KMS-11 (cell line): ENCODE measurements around the gene CRELD2.

Source experiments
- H2AFZ ChIP-seq: fragments of 200-600 bp; sonication (generic); 2 replicates; pipeline ENCODE4 v1.6.1; 2016; ENCODE audit warnings: antibody characterized with exemption, mixed run types, low read depth
- H3K27ac ChIP-seq: fragments of 200-600 bp; sonication (generic); 2 replicates; pipeline ENCODE4 v1.6.1; 2016; ENCODE audit warnings: mild to moderate bottlenecking, mixed run types
- H3K27me3 ChIP-seq: fragments of 200-600 bp; sonication (generic); 2 replicates; pipeline ENCODE4 v1.6.1; 2017; ENCODE audit warnings: mild to moderate bottlenecking, low read depth, mixed run types, moderate library complexity; ENCODE audit not compliant: insufficient read depth
- H3K36me3 ChIP-seq: fragments of 200-600 bp; sonication (generic); 2 replicates; pipeline ENCODE4 v1.6.1; 2017; ENCODE audit warnings: mild to moderate bottlenecking, mixed run types; ENCODE audit not compliant: insufficient read depth
- H3K4me1 ChIP-seq: fragments of 200-600 bp; sonication (generic); 2 replicates; pipeline ENCODE4 v1.6.1; 2016; ENCODE audit warnings: mild to moderate bottlenecking, low read depth, mixed run types; ENCODE audit not compliant: poor library complexity, severe bottlenecking
- H3K4me2 ChIP-seq: fragments of 200-600 bp; sonication (generic); 2 replicates; pipeline ENCODE4 v1.7.0; 2016; ENCODE audit warnings: mild to moderate bottlenecking, mixed run types
- H3K4me3 ChIP-seq: fragments of 200-600 bp; sonication (generic); IDR thresholded peaks from 2 replicates; pipeline ENCODE4 v1.6.1; 2017; ENCODE audit warnings: low read depth, low read length, mixed read lengths; ENCODE audit not compliant: insufficient read depth
- H3K79me2 ChIP-seq: fragments of 200-600 bp; sonication (generic); 2 replicates; pipeline ENCODE4 v1.6.1; 2016; ENCODE audit warnings: low read depth, mixed run types; ENCODE audit not compliant: insufficient read depth
- H3K9ac ChIP-seq: fragments of 200-600 bp; sonication (generic); 2 replicates; pipeline ENCODE4 v1.6.1; 2016; ENCODE audit warnings: mild to moderate bottlenecking, mixed run types
- H4K20me1 ChIP-seq: fragments of 200-600 bp; sonication (generic); 2 replicates; pipeline ENCODE4 v1.6.1; 2016; ENCODE audit warnings: mild to moderate bottlenecking, mixed run types; ENCODE audit not compliant: insufficient read depth
- CTCF ChIP-seq: fragments of 200-600 bp; sonication (generic); conservative IDR thresholded peaks from 2 replicates; pipeline ENCODE4 v1.6.1; 2017; ENCODE audit warnings: low read depth, mild to moderate bottlenecking, antibody characterized with exemption, low read length, moderate library complexity, mixed read lengths

CRELD2 gene

DNA sequence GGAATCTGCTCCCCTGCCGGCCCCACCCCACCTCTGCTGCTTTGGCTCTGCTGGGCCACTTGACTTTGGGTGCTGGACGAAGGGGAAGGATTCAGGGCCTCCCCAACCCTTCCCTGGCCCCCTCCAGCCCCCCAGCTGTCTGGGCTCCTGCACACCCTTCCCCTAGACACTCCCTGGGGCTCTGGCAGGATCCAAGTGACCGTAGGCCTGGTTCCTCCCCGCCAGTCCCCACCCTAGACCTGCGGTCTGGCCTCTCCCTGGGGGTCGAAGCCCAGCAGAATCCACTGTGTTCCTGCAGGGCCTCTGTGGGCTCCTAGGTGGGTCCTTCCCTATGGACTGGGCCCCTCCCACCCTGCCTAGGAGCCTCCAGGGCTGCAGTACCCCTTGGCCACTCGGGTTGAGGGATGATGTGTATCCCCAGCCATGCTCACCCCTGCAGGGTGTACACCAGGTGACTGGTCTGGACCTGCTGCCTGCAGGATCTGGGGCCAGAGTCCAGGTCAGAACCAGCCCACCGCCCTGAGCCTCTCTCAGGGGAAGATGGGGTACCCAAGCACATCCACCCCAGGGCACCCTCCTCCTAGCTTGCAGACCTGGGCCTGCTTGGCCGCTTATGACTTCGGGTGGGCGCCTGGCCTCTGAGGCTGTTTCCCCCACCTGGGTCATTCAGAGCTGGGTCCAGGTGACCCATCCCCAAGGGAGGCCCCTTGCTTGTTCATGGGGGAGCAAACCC lies 47.8 kb downstream of the CRELD2 start:
- Histone ChIP-seq H3K4me1 (peaks cover 16% of the 10 kb centered on the region), H2AFZ (no peak overlapping the region), H4K20me1 (no peaks in the 10 kb centered on the region), H3K27ac (no peak overlapping the region), H3K27me3 (no peaks in the 10 kb centered on the region), H3K9ac (no peak overlapping the region), H3K79me2 (peaks cover 23% of the 10 kb centered on the region), H3K36me3 (no peaks in the 10 kb centered on the region), H3K4me2 (no peak overlapping the region), H3K4me3 (no peak overlapping the region)
- no peak for TF ChIP-seq CTCF

GRCh38 chr22:49966774-49967705 lies 48.6 kb downstream of the CRELD2 start:
- Histone ChIP-seq H3K36me3 (no peaks in the 10 kb centered on the region), H4K20me1 (no peaks in the 10 kb centered on the region), H3K79me2 (peaks cover 15% of the 10 kb centered on the region), H3K4me3 (no peak overlapping the region), H3K4me1 (peaks cover 16% of the 10 kb centered on the region), H3K9ac (no peak overlapping the region), H2AFZ (no peak overlapping the region), H3K27me3 (no peaks in the 10 kb centered on the region), H3K4me2 (no peak overlapping the region), H3K27ac (no peak overlapping the region)
- no peak for TF ChIP-seq CTCF

DNA sequence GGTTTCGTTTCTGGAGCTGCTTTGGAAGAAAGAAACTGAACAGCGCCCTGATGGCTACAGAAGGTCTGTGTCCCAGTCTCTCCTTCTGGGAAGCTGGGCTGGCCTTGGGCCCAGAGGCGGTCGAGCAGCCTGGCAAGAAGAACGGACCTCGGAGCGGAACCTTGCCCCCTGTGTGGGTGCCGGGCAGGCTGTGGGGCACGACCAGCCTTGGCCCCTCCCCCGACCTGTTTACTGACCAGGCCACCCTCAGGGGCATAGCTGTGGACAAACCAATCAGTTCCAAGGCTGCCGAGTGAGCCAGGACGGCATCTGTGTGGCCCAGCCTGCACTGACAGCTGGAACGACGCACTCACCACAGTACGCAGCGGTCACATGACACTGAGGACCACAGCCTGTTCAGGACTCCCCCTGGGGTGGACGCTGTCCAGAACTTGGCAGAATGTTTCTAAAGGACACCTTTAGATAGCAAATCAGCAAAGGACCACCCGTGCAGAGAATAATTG lies 49.3 kb downstream of the CRELD2 start:
- peaks cover 10% of the 10 kb centered on the region for H3K79me2 ChIP-seq
- no peaks in the 10 kb centered on the region for H3K27me3 ChIP-seq
- H3K27ac ChIP-seq = no peak overlapping the region
- no peak overlapping the region for H3K9ac ChIP-seq
- no peaks in the 10 kb centered on the region for H3K36me3 ChIP-seq
- no peak overlapping the region for H3K4me2 ChIP-seq
- H4K20me1 ChIP-seq = no peaks in the 10 kb centered on the region
- no peak for TF ChIP-seq CTCF
- H3K4me3 ChIP-seq = no peak overlapping the region
- no peak overlapping the region for H2AFZ ChIP-seq
- peaks cover 13% of the 10 kb centered on the region for H3K4me1 ChIP-seq

DNA sequence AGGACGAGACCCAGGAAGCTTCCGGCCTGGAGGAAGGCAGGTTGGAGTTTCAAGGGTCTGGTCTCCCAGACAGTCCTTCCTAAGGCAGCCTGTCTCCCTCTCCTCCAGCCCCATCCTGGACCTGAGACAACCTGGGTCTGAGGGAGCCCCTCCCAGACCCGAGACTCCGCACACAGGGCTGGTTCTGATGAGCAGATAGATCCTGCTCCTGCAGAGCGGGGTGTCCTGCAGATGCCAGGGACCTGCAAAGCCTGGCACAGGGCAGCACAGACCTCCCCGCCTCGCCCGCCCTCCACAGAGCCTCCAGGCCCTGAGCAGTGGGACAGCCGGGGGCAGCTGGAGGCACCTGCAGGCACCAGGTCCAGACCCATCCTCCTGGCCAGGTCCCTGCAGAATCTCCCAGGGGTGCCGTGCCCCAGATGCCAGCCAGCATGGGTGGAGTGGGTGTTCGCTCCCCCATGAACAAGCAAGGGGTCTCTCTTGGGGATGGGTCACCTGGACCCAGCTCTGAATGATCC lies 49.9 kb downstream of the CRELD2 start:
- Histone ChIP-seq H3K4me2 (no peak overlapping the region), H3K79me2 (peaks cover 7% of the 10 kb centered on the region; the same call in 1 of the 2 replicates), H3K36me3 (no peaks in the 10 kb centered on the region), H2AFZ (no peak overlapping the region), H3K4me3 (no peak overlapping the region), H4K20me1 (no peaks in the 10 kb centered on the region), H3K9ac (no peak overlapping the region), H3K4me1 (peaks cover 8% of the 10 kb centered on the region), H3K27me3 (no peaks in the 10 kb centered on the region), H3K27ac (no peak overlapping the region)
- TF ChIP-seq CTCF = no peak
